Measurements from ENCODE around the gene SPRR2A. TPM values are rescaled to one million over a fixed set of nuclear protein-coding genes. Genes with fewer than 3 reads are reported as not detected.
"Not testable (repeated sequence)": the region's sequence is repeated elsewhere in the genome, so short reads cannot be mapped to it uniquely, and the experiment has no call there.

Gene SPRR2A
- polyA plus RNA-seq, 1 donor from 2014 or later = not detected

DNA sequence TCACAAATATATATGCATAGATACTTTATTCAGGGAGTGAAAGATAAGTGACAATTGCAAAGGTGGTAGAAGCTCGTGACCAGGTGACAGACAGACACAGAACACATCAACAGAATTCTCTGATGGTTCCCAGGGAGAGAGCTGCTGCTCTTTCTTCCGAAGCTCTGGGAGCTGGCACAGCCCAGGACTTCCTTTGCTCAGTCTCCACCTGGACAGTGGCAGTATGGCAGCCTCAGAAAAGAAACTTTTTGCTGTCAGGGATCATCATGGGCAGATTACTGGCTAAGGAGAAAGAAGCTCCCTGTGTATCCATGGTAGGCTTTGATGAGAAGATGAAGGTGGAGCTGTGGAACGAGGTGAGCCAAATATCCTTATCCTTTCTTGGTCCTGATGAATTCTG lies 1.2 kb downstream of the SPRR2A start:
- not testable (repeated sequence) for H3K4me3 ChIP-seq (ENCODE audit: low read length); H3K36me3 ChIP-seq (ENCODE audit: insufficient read depth, low read length); H3K4me2 ChIP-seq (ENCODE audit: low read length); H4K20me1 ChIP-seq (ENCODE audit: insufficient read depth); H3K27me3 ChIP-seq (ENCODE audit: insufficient read depth, low read depth, low read length); H3K27ac ChIP-seq (ENCODE audit: low read length); H3K9ac ChIP-seq (ENCODE audit: low read length); H3F3A ChIP-seq (ENCODE audit: insufficient read depth, low read length, poor library complexity, severe bottlenecking); H3K79me2 ChIP-seq (replicated peaks; ENCODE audit: insufficient read depth, low read length); H3K9me3 ChIP-seq (ENCODE audit: low read length); H3K9me2 ChIP-seq (ENCODE audit: insufficient read depth, low read length); H2AFZ ChIP-seq (ENCODE audit: low read depth, low read length)

DNA sequence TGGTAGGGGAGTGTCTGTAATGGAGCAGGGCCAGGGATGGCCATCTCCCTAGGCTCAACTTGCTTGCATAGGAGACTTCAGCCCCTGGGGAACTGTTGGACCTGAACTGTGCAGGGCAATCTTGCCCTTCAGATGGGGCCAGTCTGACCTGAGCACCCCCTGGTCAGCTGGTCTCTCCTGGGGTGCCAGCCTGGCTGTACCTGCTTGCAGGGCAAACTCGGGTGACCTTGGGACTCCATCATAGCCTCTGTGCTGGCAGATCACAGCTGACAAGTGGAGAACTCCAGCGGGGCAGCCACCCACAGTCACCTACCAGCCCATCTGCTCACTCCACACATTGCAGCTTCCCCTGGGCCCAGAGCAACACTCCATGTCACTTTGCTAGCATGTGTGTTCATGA lies 8.1 kb downstream of the SPRR2A start:
- no peaks in the 10 kb centered on the region for H3K9me3 ChIP-seq (ENCODE audit: low read length)
- H4K20me1 ChIP-seq (ENCODE audit: insufficient read depth) = no peaks in the 10 kb centered on the region
- no peak overlapping the region for H2AFZ ChIP-seq (ENCODE audit: low read depth, low read length)
- no peaks in the 10 kb centered on the region for H3K27me3 ChIP-seq (ENCODE audit: insufficient read depth, low read depth, low read length)
- no peaks in the 10 kb centered on the region for H3F3A ChIP-seq (ENCODE audit: insufficient read depth, low read length, poor library complexity, severe bottlenecking)
- H3K36me3 ChIP-seq (ENCODE audit: insufficient read depth, low read length) = no peaks in the 10 kb centered on the region
- H3K4me2 ChIP-seq (ENCODE audit: low read length) = no peak overlapping the region
- no peaks in the 10 kb centered on the region for H3K9me2 ChIP-seq (ENCODE audit: insufficient read depth, low read length)
- H3K79me2 ChIP-seq (replicated peaks; ENCODE audit: insufficient read depth, low read length) = no peaks in the 10 kb centered on the region
- no peak for TF ChIP-seq EZH2 (IDR thresholded peaks at IDR 0.05; ENCODE audit: borderline replicate concordance, insufficient read depth, low read length, poor library complexity, severe bottlenecking)
- TF ChIP-seq SMC3 (conservative IDR thresholded peaks at IDR 0.05; ENCODE audit: poor library complexity) = no peak
- no peak for TF ChIP-seq EP300 (conservative IDR thresholded peaks at IDR 0.05; ENCODE audit: poor library complexity, severe bottlenecking)
- TF ChIP-seq, protein P1, sequence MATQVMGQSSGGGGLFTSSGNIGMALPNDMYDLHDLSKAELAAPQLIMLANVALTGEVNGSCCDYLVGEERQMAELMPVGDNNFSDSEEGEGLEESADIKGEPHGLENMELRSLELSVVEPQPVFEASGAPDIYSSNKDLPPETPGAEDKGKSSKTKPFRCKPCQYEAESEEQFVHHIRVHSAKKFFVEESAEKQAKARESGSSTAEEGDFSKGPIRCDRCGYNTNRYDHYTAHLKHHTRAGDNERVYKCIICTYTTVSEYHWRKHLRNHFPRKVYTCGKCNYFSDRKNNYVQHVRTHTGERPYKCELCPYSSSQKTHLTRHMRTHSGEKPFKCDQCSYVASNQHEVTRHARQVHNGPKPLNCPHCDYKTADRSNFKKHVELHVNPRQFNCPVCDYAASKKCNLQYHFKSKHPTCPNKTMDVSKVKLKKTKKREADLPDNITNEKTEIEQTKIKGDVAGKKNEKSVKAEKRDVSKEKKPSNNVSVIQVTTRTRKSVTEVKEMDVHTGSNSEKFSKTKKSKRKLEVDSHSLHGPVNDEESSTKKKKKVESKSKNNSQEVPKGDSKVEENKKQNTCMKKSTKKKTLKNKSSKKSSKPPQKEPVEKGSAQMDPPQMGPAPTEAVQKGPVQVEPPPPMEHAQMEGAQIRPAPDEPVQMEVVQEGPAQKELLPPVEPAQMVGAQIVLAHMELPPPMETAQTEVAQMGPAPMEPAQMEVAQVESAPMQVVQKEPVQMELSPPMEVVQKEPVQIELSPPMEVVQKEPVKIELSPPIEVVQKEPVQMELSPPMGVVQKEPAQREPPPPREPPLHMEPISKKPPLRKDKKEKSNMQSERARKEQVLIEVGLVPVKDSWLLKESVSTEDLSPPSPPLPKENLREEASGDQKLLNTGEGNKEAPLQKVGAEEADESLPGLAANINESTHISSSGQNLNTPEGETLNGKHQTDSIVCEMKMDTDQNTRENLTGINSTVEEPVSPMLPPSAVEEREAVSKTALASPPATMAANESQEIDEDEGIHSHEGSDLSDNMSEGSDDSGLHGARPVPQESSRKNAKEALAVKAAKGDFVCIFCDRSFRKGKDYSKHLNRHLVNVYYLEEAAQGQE (IDR thresholded peaks at IDR 0.05; ENCODE audit: borderline replicate concordance) = no peak
- no peak for TF ChIP-seq POLR2AphosphoS5 (IDR thresholded peaks at IDR 0.05)
- TF ChIP-seq RAD21 (conservative IDR thresholded peaks at IDR 0.05) = no peak
- TF ChIP-seq MXI1 (conservative IDR thresholded peaks at IDR 0.05; ENCODE audit: poor library complexity, severe bottlenecking) = no peak
- TF ChIP-seq TAF1 (IDR thresholded peaks at IDR 0.05; ENCODE audit: low read depth) = no peak
- TF ChIP-seq, protein P2, sequence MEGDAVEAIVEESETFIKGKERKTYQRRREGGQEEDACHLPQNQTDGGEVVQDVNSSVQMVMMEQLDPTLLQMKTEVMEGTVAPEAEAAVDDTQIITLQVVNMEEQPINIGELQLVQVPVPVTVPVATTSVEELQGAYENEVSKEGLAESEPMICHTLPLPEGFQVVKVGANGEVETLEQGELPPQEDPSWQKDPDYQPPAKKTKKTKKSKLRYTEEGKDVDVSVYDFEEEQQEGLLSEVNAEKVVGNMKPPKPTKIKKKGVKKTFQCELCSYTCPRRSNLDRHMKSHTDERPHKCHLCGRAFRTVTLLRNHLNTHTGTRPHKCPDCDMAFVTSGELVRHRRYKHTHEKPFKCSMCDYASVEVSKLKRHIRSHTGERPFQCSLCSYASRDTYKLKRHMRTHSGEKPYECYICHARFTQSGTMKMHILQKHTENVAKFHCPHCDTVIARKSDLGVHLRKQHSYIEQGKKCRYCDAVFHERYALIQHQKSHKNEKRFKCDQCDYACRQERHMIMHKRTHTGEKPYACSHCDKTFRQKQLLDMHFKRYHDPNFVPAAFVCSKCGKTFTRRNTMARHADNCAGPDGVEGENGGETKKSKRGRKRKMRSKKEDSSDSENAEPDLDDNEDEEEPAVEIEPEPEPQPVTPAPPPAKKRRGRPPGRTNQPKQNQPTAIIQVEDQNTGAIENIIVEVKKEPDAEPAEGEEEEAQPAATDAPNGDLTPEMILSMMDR (IDR thresholded peaks at IDR 0.05; ENCODE audit: poor library complexity, severe bottlenecking) = no peak
- H3K9ac ChIP-seq (ENCODE audit: low read length) = no peak overlapping the region
- H3K4me3 ChIP-seq (ENCODE audit: low read length) = no peak overlapping the region
- no peak overlapping the region for H3K27ac ChIP-seq (ENCODE audit: low read length)
